Measurements from ENCODE around the gene DIPK1C.

Gene DIPK1C

GRCh38 chr18:74387383-74387782, 69.7 kb downstream of the DIPK1C start:
- no peak for DNase-seq (ENCODE audit: low spot score)
